ENCODE measurements around the gene PDGFC. TPM values are rescaled to one million over a fixed set of nuclear protein-coding genes. Genes with fewer than 3 reads are reported as not detected.
A peak's percentile ranks its signal among the peaks of the same experiment; 100 is the strongest.

Gene PDGFC
- total and polyA plus RNA-seq, 2 of the 13 experiments (the other 11 are each of a cell fraction or from before 2014, with no cell fraction given), result 4.6 to 9.1 TPM

- TF ChIP-seq ZNF513 (CRISPR knock-in tag; conservative IDR thresholded peaks at IDR 0.05), result no peak
- no peak for TF ChIP-seq ZNF17 (CRISPR knock-in tag; IDR thresholded peaks at IDR 0.05)
- TF ChIP-seq ZBTB49 (CRISPR knock-in tag; IDR thresholded peaks at IDR 0.05; ENCODE audit: borderline replicate concordance), result no peak
- no peak for TF ChIP-seq DPF2 (CRISPR knock-in tag; IDR thresholded peaks at IDR 0.05; ENCODE audit: borderline replicate concordance, low read depth)
- TF ChIP-seq THRA (CRISPR knock-in tag; IDR thresholded peaks at IDR 0.05; ENCODE audit: borderline replicate concordance), result no peak
- no peak for TF ChIP-seq MAF1 (CRISPR knock-in tag; IDR thresholded peaks at IDR 0.05; ENCODE audit: borderline replicate concordance)
- TF ChIP-seq ZNF432 (CRISPR knock-in tag; IDR thresholded peaks at IDR 0.05; ENCODE audit: borderline replicate concordance), result no peak
- no peak for TF ChIP-seq HOXD1 (CRISPR knock-in tag; IDR thresholded peaks at IDR 0.05)
- TF ChIP-seq ZNF749 (CRISPR knock-in tag; IDR thresholded peaks at IDR 0.05; ENCODE audit: borderline replicate concordance), result no peak
- TF ChIP-seq SAP130 (CRISPR knock-in tag; IDR thresholded peaks at IDR 0.05; ENCODE audit: low read depth), result no peak
- peak in 1 of 2 experiments; percentile 65; a peak in 1 of 4 replicates for TF ChIP-seq EP300 (IDR thresholded peaks at IDR 0.05; ENCODE audit: low read depth in 2 of 2, low read length in 2 of 2)
- TF ChIP-seq EP300 (CRISPR knock-in tag; IDR thresholded peaks at IDR 0.05; ENCODE audit: borderline replicate concordance), result peak; percentile 80
- no peak for TF ChIP-seq ZBTB7B (CRISPR knock-in tag; IDR thresholded peaks at IDR 0.05)
- TF ChIP-seq CCDC6 (CRISPR knock-in tag; IDR thresholded peaks at IDR 0.05), result no peak
- TF ChIP-seq IKZF4 (CRISPR knock-in tag; IDR thresholded peaks at IDR 0.05; ENCODE audit: borderline replicate concordance, low read depth, not compliant biosample characterization), result no peak
- no peak for TF ChIP-seq ELF4 (CRISPR knock-in tag; IDR thresholded peaks at IDR 0.05; ENCODE audit: borderline replicate concordance)
- TF ChIP-seq ATAD3A (CRISPR knock-in tag; IDR thresholded peaks at IDR 0.05), result no peak
- no peak for TF ChIP-seq CAMTA2 (CRISPR knock-in tag; IDR thresholded peaks at IDR 0.05; ENCODE audit: borderline replicate concordance)
- TF ChIP-seq SMARCE1 (IDR thresholded peaks at IDR 0.05; ENCODE audit: borderline replicate concordance), result no peak
- no peak for TF ChIP-seq ARID2 (CRISPR knock-in tag; IDR thresholded peaks at IDR 0.05; ENCODE audit: borderline replicate concordance)
- TF ChIP-seq KLF11 (CRISPR knock-in tag; IDR thresholded peaks at IDR 0.05), result no peak
- TF ChIP-seq FOXP4 (CRISPR knock-in tag; IDR thresholded peaks at IDR 0.05), result peak; percentile 39; the same call in 1 of the 2 replicates
- TF ChIP-seq CENPT (CRISPR knock-in tag; IDR thresholded peaks at IDR 0.05; ENCODE audit: low read depth), result no peak
- no peak for TF ChIP-seq ZNF441 (CRISPR knock-in tag; IDR thresholded peaks at IDR 0.05; ENCODE audit: borderline replicate concordance)
Observed at GRCh38 chr4:156931267-156931666, 40.3 kb downstream of the PDGFC start (continued).

All from HepG2 (cell line).